Measurements from ENCODE around the gene SIRT2.
"Not testable (repeated sequence)": the region's sequence is repeated elsewhere in the genome, so short reads cannot be mapped to it uniquely, and the experiment has no call there.

GRCh38 chr19:38829203-38829602 lies 70.2 kb downstream of the SIRT2 start:
- TF ChIP-seq POLR2AphosphoS5 (IDR thresholded peaks at IDR 0.05; ENCODE audit: borderline replicate concordance, low read depth, low read length); EZH2 (IDR thresholded peaks at IDR 0.05): not testable (repeated sequence)

Data from SK-N-MC (cell line).